HG03039 (cell line): ENCODE measurements around the gene AJAP1.

ENCODE experiments used
- ATAC-seq: cut with Tn5 transposase; IDR thresholded peaks from one replicate; pipeline ENCODE4 v1.9.1; 2021; ENCODE audit warnings: mild to moderate bottlenecking, moderate library complexity; ENCODE audit not compliant: unreplicated experiment

Gene AJAP1

GRCh38 chr1:4698911-4699310, 44.5 kb downstream of the AJAP1 start:
- no peak for ATAC-seq

GRCh38 chr1:4699376-4700301, 45.2 kb downstream of the AJAP1 start:
- no peak for ATAC-seq

GRCh38 chr1:4700801-4701200, 46.4 kb downstream of the AJAP1 start:
- ATAC-seq = no peak

- ATAC-seq = no peak
These were observed 46.9 kb downstream of the AJAP1 start for GRCh38 chr1:4701276-4701675.

- ATAC-seq = no peak
These were observed 48.1 kb downstream of the AJAP1 start for GRCh38 chr1:4702464-4702863.

- ATAC-seq = no peak
These were observed 48.5 kb downstream of the AJAP1 start for GRCh38 chr1:4702932-4703331.

- no peak for ATAC-seq
These were observed 49.2 kb downstream of the AJAP1 start for GRCh38 chr1:4703646-4704045.

GRCh38 chr1:4708840-4709507, 54.6 kb downstream of the AJAP1 start:
- no peak for ATAC-seq

- no peak for ATAC-seq
These were observed 55.2 kb downstream of the AJAP1 start for GRCh38 chr1:4709641-4710040.

- no peak for ATAC-seq
These were observed 56.4 kb downstream of the AJAP1 start for GRCh38 chr1:4710592-4711415.

GRCh38 chr1:4711416-4712275, 57.2 kb downstream of the AJAP1 start:
- ATAC-seq = no peak

- no peak for ATAC-seq
These were observed 59.3 kb downstream of the AJAP1 start for GRCh38 chr1:4713669-4714068.

GRCh38 chr1:4716406-4716805, 62.0 kb downstream of the AJAP1 start:
- ATAC-seq = no peak

GRCh38 chr1:4718071-4718470, 63.7 kb downstream of the AJAP1 start:
- ATAC-seq = no peak

GRCh38 chr1:4723106-4723505, 68.7 kb downstream of the AJAP1 start:
- no peak for ATAC-seq

- ATAC-seq = no peak
These were observed 69.6 kb downstream of the AJAP1 start for GRCh38 chr1:4724001-4724400.

GRCh38 chr1:4724695-4725250, 70.4 kb downstream of the AJAP1 start:
- no peak for ATAC-seq

GRCh38 chr1:4725416-4725815, 71.0 kb downstream of the AJAP1 start:
- no peak for ATAC-seq

- ATAC-seq = no peak
These were observed 72.4 kb downstream of the AJAP1 start for GRCh38 chr1:4726620-4727341.
